M059J (cell line): ENCODE measurements around the gene HTR3B. TPM values are rescaled to one million over a fixed set of nuclear protein-coding genes. Genes with fewer than 3 reads are reported as not detected.
"Not testable (repeated sequence)": the region's sequence is repeated elsewhere in the genome, so short reads cannot be mapped to it uniquely, and the experiment has no call there.

Experiments used
- DNase-seq: peaks from one replicate; pipeline ENCODE4 v3.0.0-alpha.2; 2012; ENCODE audit warnings: low read depth
- total RNA-seq: library from RNA; depleted of rRNA; stranded (reverse); fragments of >200 nt; shearing (Covaris generic); gene quantifications from 2 replicates; pipeline ENCODE4 v1.2.3, GENCODE V29; 2014; rRNA removed

HTR3B gene
- not detected in 2 replicates for total RNA-seq

- no peak for DNase-seq
These were observed at the start of gene HTR3B for GRCh38 chr11:113904379-113905101. HTR3B (plus strand) TSS chr11:113904796; CDS start chr11:113904934, 138 bp downstream.

- DNase-seq = no peak
These were observed 48.8 kb upstream of the HTR3B start for GRCh38 chr11:113855803-113856202.

- DNase-seq = no peak
These were observed 47.4 kb upstream of the HTR3B start for GRCh38 chr11:113856966-113857759.

- peak; percentile 7 for DNase-seq
These were observed 44.9 kb upstream of the HTR3B start for GRCh38 chr11:113859665-113860064.

GRCh38 chr11:113862435-113862834 is 42.2 kb upstream of the HTR3B start:
- DNase-seq = no peak

- DNase-seq = no peak
These were observed 40.2 kb upstream of the HTR3B start for GRCh38 chr11:113864410-113864809.

GRCh38 chr11:113865873-113866272 is 38.7 kb upstream of the HTR3B start:
- no peak for DNase-seq

- DNase-seq = no peak
These were observed 36.6 kb upstream of the HTR3B start for GRCh38 chr11:113867843-113868503.

GRCh38 chr11:113871336-113871735 is 33.3 kb upstream of the HTR3B start:
- no peak for DNase-seq

GRCh38 chr11:113873236-113873626 is 31.4 kb upstream of the HTR3B start:
- no peak for DNase-seq

GRCh38 chr11:113874096-113874495 is 30.5 kb upstream of the HTR3B start:
- DNase-seq = no peak

- peak; percentile 50 for DNase-seq
These were observed 29.9 kb upstream of the HTR3B start for GRCh38 chr11:113874581-113875233.

GRCh38 chr11:113875234-113876073 is 29.1 kb upstream of the HTR3B start, which contains the start of gene USP28:
USP28 (minus strand) TSS chr11:113875572; CDS start chr11:113875501, 71 bp downstream.
- DNase-seq = peak; percentile 93

GRCh38 chr11:113876074-113876797 is 28.4 kb upstream of the HTR3B start:
- DNase-seq = no peak

GRCh38 chr11:113876798-113877669 is 27.6 kb upstream of the HTR3B start:
- no peak for DNase-seq

- DNase-seq = no peak
These were observed 26.9 kb upstream of the HTR3B start for GRCh38 chr11:113877670-113878055.

GRCh38 chr11:113879446-113879845 is 25.1 kb upstream of the HTR3B start:
- not testable (repeated sequence) for DNase-seq

- no peak for DNase-seq
These were observed 23.6 kb upstream of the HTR3B start for GRCh38 chr11:113880971-113881370.

GRCh38 chr11:113881856-113882255 is 22.7 kb upstream of the HTR3B start:
- DNase-seq = peak; percentile 81
